K562 treated with DMSO at 1 percent for 48 hours (cell line): ENCODE data around the gene PTCHD1. TPM values are rescaled to one million over a fixed set of nuclear protein-coding genes. Genes with fewer than 3 reads are reported as not detected.

ENCODE experiments used
- total RNA-seq: library from RNA; unstranded; fragments of 300-600 nt; gene quantifications from 2 replicates; pipeline ENCODE4 v1.2.3, GENCODE V29; 2022; ENCODE audit warnings: low replicate concordance; ENCODE audit errors: extremely low read depth

Gene PTCHD1
- total RNA-seq: not detected in 2 replicates

DNA sequence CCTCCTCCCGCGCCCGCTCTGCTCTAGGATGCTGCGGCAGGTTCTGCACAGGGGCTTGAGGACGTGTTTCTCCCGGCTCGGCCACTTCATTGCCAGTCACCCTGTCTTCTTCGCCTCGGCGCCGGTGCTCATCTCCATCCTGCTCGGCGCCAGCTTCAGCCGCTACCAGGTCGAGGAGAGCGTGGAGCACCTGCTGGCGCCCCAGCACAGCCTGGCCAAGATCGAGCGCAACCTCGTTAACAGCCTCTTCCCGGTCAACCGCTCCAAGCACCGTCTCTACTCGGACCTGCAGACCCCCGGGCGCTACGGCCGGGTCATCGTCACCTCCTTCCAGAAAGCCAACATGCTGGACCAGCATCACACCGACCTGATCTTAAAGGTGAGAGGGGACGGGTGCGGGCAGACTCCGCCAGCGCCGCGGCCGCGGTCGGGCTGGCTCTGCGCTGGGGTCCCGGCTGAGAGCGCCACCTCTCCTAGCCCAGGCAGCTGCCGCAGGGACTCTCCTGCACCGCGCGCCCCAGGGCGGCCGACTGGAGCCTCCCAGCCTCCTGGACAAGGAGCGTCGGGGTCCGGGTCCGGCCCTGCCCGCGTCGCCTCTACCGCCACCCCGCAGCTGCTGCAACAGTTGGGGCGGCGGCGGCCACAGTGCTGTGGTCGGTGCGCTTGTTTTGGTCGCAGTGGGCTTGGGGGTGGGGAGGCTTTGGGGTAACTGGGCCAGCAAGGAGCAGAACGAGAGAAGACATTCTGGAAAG, at the start of gene PTCHD1:
Gene PTCHD1, plus strand, starts transcription at position 2 of the 752 bp plus-strand sequence. Its CDS starts 27 bp downstream, at position 29.

